K562 (cell line): Measurements from ENCODE around the gene GABBR1. TPM values are rescaled to one million over a fixed set of nuclear protein-coding genes. Genes with fewer than 3 reads are reported as not detected.

Source experiments
- ATAC-seq: fragments of 200-7000 bp; cut with Tn5 transposase; 3 replicates; pipeline ENCODE4 v1.9.1; 2020; ENCODE audit warnings: moderate library complexity
- BruUV-seq: library from RNA; stranded (reverse); fragments of 400-500 nt; replicated peaks from 2 replicates; lab custom pipeline; 2021; lab: Mats Ljungman, UMichigan
- CTCF ChIA-PET: fragments of 300-600 bp; formaldehyde crosslinking; extraction: SDS; loops from one replicate; lab custom pipeline; 2021; ENCODE audit warnings: low intra/inter-chr PET ratio; lab: Yijun Ruan, JAX
- POLR2A ChIA-PET: fragments of 300-600, 350-650 bp; sonication (Branson Sonifier 250); formaldehyde crosslinking; extraction: SDS; loops from one replicate; lab custom pipeline; 2021; ENCODE audit warnings: antibody characterized with exemption, inconsistent platforms; lab: Yijun Ruan, JAX
- DNase-seq, 4 experiments: peaks; one replicate each; pipeline versions ENCODE4 v3.0.0 to v3.0.0-alpha.2; 2011 to 2018; ENCODE audit warnings: low spot score in 3 of 4, mixed read lengths in 3 of 4; ENCODE audit errors: extremely low read depth in 1 of 4
- FAIRE-seq: peaks from 2 replicates; lab custom pipeline; 2011; peaks lifted over from hg19 to GRCh38; lab: Jason Lieb, UNC
- H2AFZ ChIP-seq: 2 replicates; pipeline ENCODE4 v1.6.0; 2011; ENCODE audit warnings: low read depth, low read length, control low read depth, inconsistent platforms
- H3K27ac ChIP-seq: fragments of 200-600 bp; 3 replicates; pipeline ENCODE4 v1.8.0; 2011; ENCODE audit warnings: low read depth, mild to moderate bottlenecking, control low read depth, inconsistent platforms, low read length, moderate library complexity, mixed read lengths; ENCODE audit errors: extremely low read depth
- H3K27me3 ChIP-seq, 2 experiments: fragments of 300-600 bp in 1 of 2; 2 replicates in 1 of 2; 3 replicates in 1 of 2; pipeline versions ENCODE4 v1.6.0 to v1.8.0; 2011; ENCODE audit warnings: inconsistent platforms in 2 of 2, low read length in 2 of 2, mild to moderate bottlenecking in 1 of 2, mixed read lengths in 1 of 2, moderate library complexity in 1 of 2; ENCODE audit not compliant: control insufficient read depth in 2 of 2, insufficient read depth in 2 of 2
- H3K36me3 ChIP-seq: fragments of 300-600 bp; 3 replicates; pipeline ENCODE4 v1.8.0; 2011; ENCODE audit warnings: mild to moderate bottlenecking, low read length, inconsistent platforms; ENCODE audit not compliant: control insufficient read depth, insufficient read depth
- H3K4me1 ChIP-seq, 2 experiments: fragments of 200-600 bp in 1 of 2; replicated peaks in 1 of 2; 2 replicates in 1 of 2; 3 replicates in 1 of 2; pipeline versions ENCODE4 v1.5.1 to v1.8.0; 2011; ENCODE audit warnings: inconsistent platforms in 2 of 2, low read length in 2 of 2, mild to moderate bottlenecking in 1 of 2, mixed read lengths in 1 of 2, moderate library complexity in 1 of 2; ENCODE audit not compliant: control insufficient read depth in 2 of 2, insufficient read depth in 2 of 2
- H3K4me2 ChIP-seq: 2 replicates; pipeline ENCODE4 v1.6.1; 2011; ENCODE audit warnings: low read length, control low read depth, inconsistent platforms, mixed read lengths; ENCODE audit not compliant: insufficient read depth
- H3K4me3 ChIP-seq: fragments of 200-600 bp; sonication (generic), shearing (Covaris generic); 2 replicates; pipeline ENCODE4 v1.5.1; 2016; ENCODE audit warnings: control low read depth, inconsistent platforms
- H3K79me2 ChIP-seq: fragments of 200-600 bp; 3 replicates; pipeline ENCODE4 v1.8.0; 2011; ENCODE audit warnings: low read length, inconsistent platforms; ENCODE audit not compliant: control insufficient read depth, insufficient read depth
- H3K9ac ChIP-seq, 2 experiments: 2 replicates each; pipeline versions ENCODE4 v1.6.0 to v1.6.1; 2011; ENCODE audit warnings: low read depth in 2 of 2, low read length in 2 of 2, control low read depth in 1 of 2, inconsistent platforms in 1 of 2, mild to moderate bottlenecking in 1 of 2, mixed read lengths in 1 of 2; ENCODE audit not compliant: insufficient read depth in 1 of 2
- H3K9me1 ChIP-seq: one replicate; pipeline ENCODE4 v1.6.0; 2011; ENCODE audit warnings: inconsistent platforms, mild to moderate bottlenecking, low read length, moderate library complexity; ENCODE audit not compliant: control insufficient read depth, insufficient read depth
- H3K9me3 ChIP-seq: replicated peaks from 2 replicates; pipeline ENCODE4 v1.5.1; 2011; ENCODE audit warnings: low read depth, low read length, inconsistent platforms; ENCODE audit not compliant: control insufficient read depth, insufficient read depth
- H4K20me1 ChIP-seq: replicated peaks from 2 replicates; pipeline ENCODE4 v1.6.1; 2011; ENCODE audit warnings: low read length, inconsistent platforms, mixed read lengths; ENCODE audit not compliant: control insufficient read depth, insufficient read depth
- CSDE1 ChIP-seq, 2 experiments: fragments of 450-650 bp; IDR thresholded peaks; 2 replicates each; pipeline ENCODE4 v1.6.1; 2016; ENCODE audit warnings: mild to moderate bottlenecking in 1 of 2
- DDX20 ChIP-seq: fragments of 450-650 bp; IDR thresholded peaks from 2 replicates; pipeline ENCODE4 v1.6.1; 2016; ENCODE audit warnings: missing genetic modification characterization, low read depth, mild to moderate bottlenecking, missing compliant biosample characterization, moderate library complexity
- ETS1 ChIP-seq: conservative IDR thresholded peaks from 2 replicates; pipeline ENCODE4 v1.6.1; 2011; ENCODE audit warnings: low read depth, mild to moderate bottlenecking, low read length; ENCODE audit not compliant: control insufficient read depth
- ETV6 ChIP-seq, 3 experiments: fragments of 150-350 bp in 1 of 3; sonication (generic) in 1 of 3; formaldehyde crosslinking in 1 of 3; IDR thresholded peaks; 2 replicates each; pipeline versions ENCODE4 v1.6.1 to v1.8.0; 2014 to 2022; ENCODE audit warnings: borderline replicate concordance in 2 of 3, low read depth in 2 of 3, antibody characterized with exemption in 1 of 3, low read length in 1 of 3, mild to moderate bottlenecking in 1 of 3, missing genetic modification reagents in 1 of 3
- GTF3C2 ChIP-seq: IDR thresholded peaks from 3 replicates; pipeline ENCODE4 v1.6.1; 2011; ENCODE audit warnings: borderline replicate concordance, mild to moderate bottlenecking, moderate library complexity; ENCODE audit not compliant: insufficient read length; ENCODE audit errors: extremely low read depth
- HMGN3 ChIP-seq: IDR thresholded peaks from 2 replicates; pipeline ENCODE4 v1.6.1; 2011; ENCODE audit warnings: borderline replicate concordance, low read depth, mild to moderate bottlenecking, mixed read lengths, low read length; ENCODE audit not compliant: insufficient read length; ENCODE audit errors: extremely low read depth
- LEF1 ChIP-seq: fragments of 450-650 bp; IDR thresholded peaks from 2 replicates; pipeline ENCODE4 v1.6.1; 2016; ENCODE audit warnings: mild to moderate bottlenecking
- MYBL2 ChIP-seq, 2 experiments: fragments of 450-650 bp in 1 of 2; sonication (generic) in 1 of 2; formaldehyde crosslinking in 1 of 2; IDR thresholded peaks; 2 replicates each; pipeline versions ENCODE4 v1.6.1 to v1.8.1; 2017 to 2022; ENCODE audit warnings: borderline replicate concordance in 1 of 2, inconsistent platforms in 1 of 2, low read depth in 1 of 2, mild to moderate bottlenecking in 1 of 2, missing genetic modification reagents in 1 of 2, moderate library complexity in 1 of 2
- RBM34 ChIP-seq: fragments of 200-400 bp; formaldehyde crosslinking; IDR thresholded peaks from 2 replicates; pipeline ENCODE4 v1.6.1; 2018; ENCODE audit warnings: low read length, borderline replicate concordance; ENCODE audit not compliant: insufficient read depth
- SMAD4 ChIP-seq: fragments of 250-450 bp; sonication (Bioruptor Pico); conservative IDR thresholded peaks from 2 replicates; pipeline ENCODE4 v1.8.0; 2021; ENCODE audit warnings: inconsistent platforms, mild to moderate bottlenecking, moderate library complexity
- TEAD4 ChIP-seq, 2 experiments: sonication (generic) in 1 of 2; formaldehyde crosslinking in 1 of 2; IDR thresholded peaks; 2 replicates each; pipeline versions ENCODE4 v1.6.1 to v1.8.0; 2012 to 2022; ENCODE audit warnings: borderline replicate concordance in 1 of 2, inconsistent platforms in 1 of 2, low read length in 1 of 2, mild to moderate bottlenecking in 1 of 2, missing genetic modification reagents in 1 of 2
- ZEB2 ChIP-seq: fragments of 450-650 bp; IDR thresholded peaks from 2 replicates; pipeline ENCODE4 v1.6.1; 2016
- ZNF140 ChIP-seq: fragments of 250-450 bp; sonication (Bioruptor Pico); IDR thresholded peaks from 2 replicates; pipeline ENCODE4 v1.8.0; 2021; ENCODE audit warnings: moderate library complexity, mild to moderate bottlenecking, inconsistent platforms
- ZNF644 ChIP-seq: fragments of 200-800 bp; sonication (Bioruptor generic); IDR thresholded peaks from 2 replicates; pipeline ENCODE4 v1.6.1; 2016; ENCODE audit warnings: low read depth, missing genetic modification characterization, missing compliant biosample characterization
- WGBS: fragments of 100-300 bp; shearing (Covaris generic); methylation state at CpG from one replicate; pipeline ENCODE4 v1.1.6; 2016; ENCODE audit warnings: low coverage, mixed read lengths; ENCODE audit not compliant: insufficient coverage; ENCODE audit errors: missing lambda C conversion rate; 5-methylcytosine and 5-hydroxymethylcytosine counted together
- in situ Hi-C: fragments of 300-500 bp; cut with MboI; formaldehyde crosslinking; loops from 4 replicates; pipeline ENCODE4 v1.15.0; 2018; ENCODE audit warnings: inconsistent platforms, mixed read lengths
- intact Hi-C: fragments of 100-400 bp; cut with micrococcal nuclease; formaldehyde crosslinking; loops from 2 replicates; pipeline ENCODE4 v1.14.2; 2022
- polyA plus RNA-seq, 8 experiments: library from polyadenylated mRNA; depleted of rRNA in 4 of 8; stranded (reverse) in 5 of 8; unstranded in 3 of 8; fragments of >200 nt; fragmentation: Nextera tagmentation in 2 of 8; fragmentation: Illumina TruSeq in 1 of 8; extraction: Ambion mirVana in 2 of 8; extraction: Trizol in 1 of 8; gene quantifications; 2 replicates each; pipeline versions ENCODE4 v1.2.1 to v1.2.3, GENCODE V29; 2011 to 2014; ENCODE audit warnings: inconsistent platforms in 1 of 8, missing spikeins in 1 of 8
- total RNA-seq, 7 experiments: library from RNA; depleted of rRNA in 6 of 7; stranded (reverse); fragments of >200 nt in 6 of 7; fragmentation: Illumina TruSeq in 2 of 7; extraction: Trizol in 2 of 7; gene quantifications; 2 replicates each; pipeline versions ENCODE4 v1.2.1 to v1.2.3, GENCODE V29; 2011 to 2021; ENCODE audit warnings: low replicate concordance in 1 of 7
- TF ChIP-seq, protein P1 (sequence below): fragments of 250-450 bp; sonication (Bioruptor Pico); IDR thresholded peaks from 2 replicates; pipeline ENCODE4 v1.5.0; 2020; ENCODE audit warnings: mild to moderate bottlenecking, borderline replicate concordance

The GABBR1 gene
- total and polyA plus RNA-seq, 9 of the 15 experiments (the other 6 are each of a cell fraction or from before 2014, with no cell fraction given) = 2.2 to 48.3 (median 20.8) TPM

DNA sequence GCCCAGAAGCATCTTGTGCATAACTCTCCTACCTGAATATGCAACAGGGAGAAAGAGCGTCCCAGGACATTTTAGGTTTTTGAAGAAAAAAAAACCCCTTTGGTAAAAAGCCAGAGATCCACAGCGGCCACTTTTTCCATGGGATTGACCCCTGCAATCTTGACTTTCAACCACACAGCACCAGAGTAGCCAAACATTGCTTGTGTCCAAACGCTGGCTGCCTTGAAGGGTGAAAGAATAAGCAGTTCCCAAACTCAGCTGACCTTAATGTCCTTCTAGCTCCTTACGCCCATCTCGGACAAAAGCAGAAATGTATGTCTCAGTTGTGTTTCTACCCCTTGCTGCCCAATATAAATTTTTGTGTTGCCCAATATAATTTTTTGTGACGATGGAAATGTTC lies 22.7 kb upstream of the GABBR1 start:
- H3K9ac ChIP-seq = no peak overlapping the region
- no peak overlapping the region for H3K27ac ChIP-seq
- no TSS peak for BruUV-seq
- no peak for FAIRE-seq
- ChIA-PET POLR2A (interaction anchor here (1.2 kb wide), 1 partner anchor 18 kb away, joined by 4 read pairs; no protein-coding TSS in a partner anchor), CTCF (no interaction called here)
- DNase-seq = peak in 1 of 4 experiments; percentile 6
- ATAC-seq = no peak
- H3K9me3 ChIP-seq = no peaks in the 10 kb centered on the region
- H4K20me1 ChIP-seq = no peaks in the 10 kb centered on the region
- H2AFZ ChIP-seq = no peak overlapping the region
- H3K4me3 ChIP-seq = no peak overlapping the region
- no peaks in the 10 kb centered on the region for H3K36me3 ChIP-seq
- in situ Hi-C loops (no loop called here), intact Hi-C loops (no loop called here)
- H3K4me1 ChIP-seq = no peaks in the 10 kb centered on the region
- no peak overlapping the region for H3K4me2 ChIP-seq
- WGBS = 3% methylated on average over 6 of the region's 6 CpGs
- H3K9me1 ChIP-seq = no peaks in the 10 kb centered on the region
- peaks cover 33 to 50% of the 10 kb centered on the region in 2 experiments for H3K27me3 ChIP-seq
- H3K79me2 ChIP-seq = no peaks in the 10 kb centered on the region
- TF ChIP-seq ZEB2 (no peak), ZNF644 (tag) (no peak), CSDE1 (IDR thresholded peaks at IDR 0.05) (no peak), GTF3C2 (no peak), ETV6 (IDR thresholded peaks at IDR 0.05; ENCODE audit: borderline replicate concordance in 1 of 2, low read depth in 2 of 2, low read length in 1 of 2) (no peak), ETV6 (CRISPR knock-in tag; IDR thresholded peaks at IDR 0.05; ENCODE audit: borderline replicate concordance) (no peak), ZNF140 (CRISPR knock-in tag) (no peak), LEF1 (no peak), MYBL2 (IDR thresholded peaks at IDR 0.05; ENCODE audit: low read depth) (no peak), MYBL2 (CRISPR knock-in tag; IDR thresholded peaks at IDR 0.05; ENCODE audit: borderline replicate concordance) (no peak), DDX20 (tag) (no peak), ETS1 (no peak), HMGN3 (no peak), SMAD4 (no peak), TEAD4 (IDR thresholded peaks at IDR 0.05; ENCODE audit: low read length) (no peak), TEAD4 (CRISPR knock-in tag; IDR thresholded peaks at IDR 0.05; ENCODE audit: borderline replicate concordance) (no peak), RBM34 (no peak)
- TF ChIP-seq, protein P1, sequence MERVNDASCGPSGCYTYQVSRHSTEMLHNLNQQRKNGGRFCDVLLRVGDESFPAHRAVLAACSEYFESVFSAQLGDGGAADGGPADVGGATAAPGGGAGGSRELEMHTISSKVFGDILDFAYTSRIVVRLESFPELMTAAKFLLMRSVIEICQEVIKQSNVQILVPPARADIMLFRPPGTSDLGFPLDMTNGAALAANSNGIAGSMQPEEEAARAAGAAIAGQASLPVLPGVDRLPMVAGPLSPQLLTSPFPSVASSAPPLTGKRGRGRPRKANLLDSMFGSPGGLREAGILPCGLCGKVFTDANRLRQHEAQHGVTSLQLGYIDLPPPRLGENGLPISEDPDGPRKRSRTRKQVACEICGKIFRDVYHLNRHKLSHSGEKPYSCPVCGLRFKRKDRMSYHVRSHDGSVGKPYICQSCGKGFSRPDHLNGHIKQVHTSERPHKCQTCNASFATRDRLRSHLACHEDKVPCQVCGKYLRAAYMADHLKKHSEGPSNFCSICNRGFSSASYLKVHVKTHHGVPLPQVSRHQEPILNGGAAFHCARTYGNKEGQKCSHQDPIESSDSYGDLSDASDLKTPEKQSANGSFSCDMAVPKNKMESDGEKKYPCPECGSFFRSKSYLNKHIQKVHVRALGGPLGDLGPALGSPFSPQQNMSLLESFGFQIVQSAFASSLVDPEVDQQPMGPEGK = no peak
